GM19035 (cell line): ENCODE data around the gene SNAPC1.
"Not testable (repeated sequence)": the region's sequence is repeated elsewhere in the genome, so short reads cannot be mapped to it uniquely, and the experiment has no call there.

Experiments used
- ATAC-seq: cut with Tn5 transposase; IDR thresholded peaks from one replicate; pipeline ENCODE4 v1.9.1; 2021; ENCODE audit not compliant: unreplicated experiment

The SNAPC1 gene, protein sequence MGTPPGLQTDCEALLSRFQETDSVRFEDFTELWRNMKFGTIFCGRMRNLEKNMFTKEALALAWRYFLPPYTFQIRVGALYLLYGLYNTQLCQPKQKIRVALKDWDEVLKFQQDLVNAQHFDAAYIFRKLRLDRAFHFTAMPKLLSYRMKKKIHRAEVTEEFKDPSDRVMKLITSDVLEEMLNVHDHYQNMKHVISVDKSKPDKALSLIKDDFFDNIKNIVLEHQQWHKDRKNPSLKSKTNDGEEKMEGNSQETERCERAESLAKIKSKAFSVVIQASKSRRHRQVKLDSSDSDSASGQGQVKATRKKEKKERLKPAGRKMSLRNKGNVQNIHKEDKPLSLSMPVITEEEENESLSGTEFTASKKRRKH

GRCh38 chr14:61761959-61762786, at the start of gene SNAPC1:
Gene SNAPC1 (plus strand): TSS chr14:61762420. CDS start chr14:61762461, 41 bp downstream.
- peak; percentile 99 for ATAC-seq

GRCh38 chr14:61713724-61714437, 48.3 kb upstream of the SNAPC1 start:
- no peak for ATAC-seq

DNA sequence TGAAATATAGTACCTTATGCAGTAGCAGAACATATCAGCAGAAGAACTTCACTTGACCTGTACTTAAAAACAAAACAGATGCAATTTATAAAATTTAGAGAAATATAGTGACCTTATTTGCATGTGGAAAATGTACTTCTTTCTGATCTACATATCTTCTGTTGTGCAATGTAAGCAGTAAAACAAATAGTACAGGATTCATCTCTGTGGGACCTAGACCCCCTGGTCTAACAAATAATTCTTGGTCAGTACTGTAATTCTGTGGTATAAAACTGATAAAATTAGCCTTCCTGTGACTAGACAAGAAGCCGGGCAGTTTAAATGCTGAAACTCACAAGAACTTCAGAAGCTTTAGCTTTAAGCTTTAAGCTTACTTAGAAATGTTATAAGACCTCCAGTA, 45.3 kb upstream of the SNAPC1 start:
- no peak for ATAC-seq

GRCh38 chr14:61718039-61718438, 44.2 kb upstream of the SNAPC1 start:
- no peak for ATAC-seq

- no peak for ATAC-seq
Measured at GRCh38 chr14:61719344-61720293, 42.6 kb upstream of the SNAPC1 start.

GRCh38 chr14:61720294-61720661, 41.9 kb upstream of the SNAPC1 start:
- no peak for ATAC-seq

GRCh38 chr14:61720741-61721140, 41.5 kb upstream of the SNAPC1 start:
- no peak for ATAC-seq

DNA sequence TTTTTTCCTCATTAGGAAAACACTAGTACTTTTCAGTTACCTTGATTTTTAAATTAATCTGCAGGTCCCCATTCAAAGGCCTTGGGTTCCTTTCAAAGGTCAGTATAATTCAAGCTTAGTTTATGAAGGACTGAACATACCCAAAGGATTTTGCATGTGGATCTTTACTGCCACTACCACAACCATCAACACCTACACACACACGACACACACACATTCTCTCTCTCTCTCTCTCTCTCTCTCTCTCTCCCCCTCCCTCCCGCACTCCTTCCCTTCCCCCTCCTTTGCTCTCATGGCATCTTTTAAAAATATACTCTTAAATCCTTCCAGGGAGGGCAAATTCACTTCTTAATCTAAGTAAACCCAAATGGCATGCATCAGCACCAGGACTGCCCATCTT, 38.1 kb upstream of the SNAPC1 start:
- no peak for ATAC-seq

DNA sequence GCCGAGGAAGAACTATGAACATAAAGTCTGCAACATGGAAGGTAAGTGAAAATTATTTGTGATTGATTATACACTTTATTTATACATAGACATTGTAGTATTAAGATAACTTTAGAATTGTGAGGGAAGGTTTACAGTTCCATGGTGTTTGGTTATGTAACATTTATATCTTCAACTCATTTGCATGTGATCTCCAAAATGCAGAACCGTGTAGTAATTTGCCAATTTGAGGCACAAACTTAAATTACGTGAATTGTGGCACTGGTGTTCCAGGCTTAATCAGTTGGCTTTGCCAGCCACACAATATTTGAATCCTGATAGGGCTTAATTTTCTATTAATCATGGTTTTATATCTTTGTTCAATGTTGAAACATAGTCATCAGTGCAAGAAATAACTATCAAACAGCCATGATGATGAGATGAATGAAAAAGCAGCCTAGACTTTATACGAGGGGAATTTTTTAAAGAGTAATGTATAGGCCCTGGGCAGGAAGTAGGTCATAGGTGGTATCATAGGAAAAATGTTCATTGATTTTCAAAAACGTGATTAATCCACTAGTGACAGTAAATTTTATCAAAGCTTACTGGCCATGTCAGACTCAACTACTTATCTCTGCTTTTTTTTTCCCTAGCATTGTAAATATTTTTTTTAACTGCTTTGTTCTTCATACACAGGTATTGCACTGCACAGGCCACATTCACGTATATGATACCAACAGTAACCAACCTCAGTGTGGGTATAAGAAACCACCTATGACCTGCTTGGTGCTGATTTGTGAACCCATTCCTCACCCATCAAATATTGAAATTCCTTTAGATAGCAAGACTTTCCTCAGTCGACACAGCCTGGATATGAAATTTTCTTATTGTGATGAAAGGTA, 35.2 kb upstream of the SNAPC1 start:
- no peak for ATAC-seq

- ATAC-seq: no peak
Measured at GRCh38 chr14:61730756-61731373, 31.4 kb upstream of the SNAPC1 start.

DNA sequence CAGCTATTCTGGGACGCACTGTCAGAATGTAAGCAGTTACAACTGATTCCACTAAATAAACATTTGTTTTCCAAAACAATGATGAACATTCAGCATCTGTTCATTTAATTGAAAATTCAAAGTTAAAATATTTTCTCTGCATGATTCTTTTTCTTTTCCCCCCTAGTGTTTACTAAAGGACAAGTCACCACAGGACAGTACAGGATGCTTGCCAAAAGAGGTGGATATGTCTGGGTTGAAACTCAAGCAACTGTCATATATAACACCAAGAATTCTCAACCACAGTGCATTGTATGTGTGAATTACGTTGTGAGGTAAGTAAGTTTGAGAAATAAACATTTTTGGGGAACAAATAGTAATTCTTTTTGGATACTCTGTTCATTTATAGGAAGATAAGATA, 28.2 kb upstream of the SNAPC1 start:
- ATAC-seq: no peak

- no peak for ATAC-seq
Measured at GRCh38 chr14:61736751-61737150, 25.5 kb upstream of the SNAPC1 start.

GRCh38 chr14:61737915-61738314, 24.3 kb upstream of the SNAPC1 start:
- ATAC-seq: no peak

DNA sequence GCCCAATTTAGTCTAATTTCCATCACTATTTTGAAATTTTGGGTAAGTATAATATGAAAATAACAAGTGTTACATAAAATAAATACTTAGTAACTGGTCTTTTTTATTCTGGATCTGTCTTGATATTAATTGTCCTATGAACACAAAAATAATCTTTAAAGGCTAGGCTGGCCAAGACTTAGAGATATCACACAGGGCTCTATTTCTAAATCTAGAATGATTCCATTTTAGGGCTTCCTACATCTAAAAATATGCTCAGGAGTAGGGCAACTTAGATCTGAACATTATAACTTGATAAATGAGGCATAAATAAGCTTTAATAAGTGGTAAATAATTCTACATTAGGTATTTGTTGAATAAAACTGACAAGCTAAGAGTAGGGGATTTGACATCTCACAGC, 23.1 kb upstream of the SNAPC1 start:
- no peak for ATAC-seq

- no peak for ATAC-seq
Measured at GRCh38 chr14:61742371-61742770, 19.8 kb upstream of the SNAPC1 start.

- ATAC-seq: no peak
Measured at GRCh38 chr14:61744238-61744637, 18.0 kb upstream of the SNAPC1 start.

- ATAC-seq: not testable (repeated sequence)
Measured at GRCh38 chr14:61746346-61746745, 15.9 kb upstream of the SNAPC1 start.

DNA sequence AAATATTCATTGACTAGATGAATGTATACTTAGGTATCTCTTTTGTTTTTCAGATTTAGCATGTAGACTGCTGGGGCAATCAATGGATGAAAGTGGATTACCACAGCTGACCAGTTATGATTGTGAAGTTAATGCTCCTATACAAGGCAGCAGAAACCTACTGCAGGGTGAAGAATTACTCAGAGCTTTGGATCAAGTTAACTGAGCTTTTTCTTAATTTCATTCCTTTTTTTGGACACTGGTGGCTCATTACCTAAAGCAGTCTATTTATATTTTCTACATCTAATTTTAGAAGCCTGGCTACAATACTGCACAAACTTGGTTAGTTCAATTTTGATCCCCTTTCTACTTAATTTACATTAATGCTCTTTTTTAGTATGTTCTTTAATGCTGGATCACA, 15.3 kb upstream of the SNAPC1 start:
- ATAC-seq: no peak

DNA sequence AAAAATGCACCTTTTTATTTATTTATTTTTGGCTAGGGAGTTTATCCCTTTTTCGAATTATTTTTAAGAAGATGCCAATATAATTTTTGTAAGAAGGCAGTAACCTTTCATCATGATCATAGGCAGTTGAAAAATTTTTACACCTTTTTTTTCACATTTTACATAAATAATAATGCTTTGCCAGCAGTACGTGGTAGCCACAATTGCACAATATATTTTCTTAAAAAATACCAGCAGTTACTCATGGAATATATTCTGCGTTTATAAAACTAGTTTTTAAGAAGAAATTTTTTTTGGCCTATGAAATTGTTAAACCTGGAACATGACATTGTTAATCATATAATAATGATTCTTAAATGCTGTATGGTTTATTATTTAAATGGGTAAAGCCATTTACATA, 14.9 kb upstream of the SNAPC1 start:
- no peak for ATAC-seq
